IPS-20b (cell line): ENCODE results near the gene TMEM186.

Source experiments
- H3K27ac ChIP-seq: one replicate; pipeline ENCODE4 v1.5.1; 2013; ENCODE audit warnings: low read length
- H3K27me3 ChIP-seq: 2 replicates; pipeline ENCODE4 v1.6.1; 2013; ENCODE audit warnings: mild to moderate bottlenecking, low read length, inconsistent platforms; ENCODE audit not compliant: insufficient read depth
- H3K36me3 ChIP-seq: 2 replicates; pipeline ENCODE4 v1.6.1; 2013; ENCODE audit warnings: low read depth, mild to moderate bottlenecking, inconsistent platforms, low read length, moderate library complexity; ENCODE audit not compliant: insufficient read depth
- H3K4me1 ChIP-seq: 2 replicates; pipeline ENCODE4 v1.6.1; 2013; ENCODE audit warnings: mild to moderate bottlenecking, control low read depth, inconsistent platforms, low read length, moderate library complexity; ENCODE audit not compliant: insufficient read depth
- H3K4me3 ChIP-seq: 2 replicates; pipeline ENCODE4 v1.5.1; 2013; ENCODE audit warnings: mild to moderate bottlenecking, low read length, inconsistent platforms
- H3K9ac ChIP-seq: 2 replicates; pipeline ENCODE4 v1.6.1; 2013; ENCODE audit warnings: low read depth, mild to moderate bottlenecking, inconsistent platforms, low read length, moderate library complexity
- H3K9me3 ChIP-seq: 2 replicates; pipeline ENCODE4 v1.6.1; 2013; ENCODE audit warnings: mild to moderate bottlenecking, low read depth, low read length, inconsistent platforms; ENCODE audit not compliant: insufficient read depth

The TMEM186 gene

GRCh38 chr16:8764525-8765250, 32.8 kb downstream of the TMEM186 start:
- Histone ChIP-seq H3K9ac (no peak overlapping the region), H3K27ac (no peak overlapping the region), H3K4me3 (no peak overlapping the region), H3K27me3 (no peaks in the 10 kb centered on the region), H3K9me3 (no peaks in the 10 kb centered on the region), H3K4me1 (peaks cover 13% of the 10 kb centered on the region; the same call in 1 of the 2 replicates), H3K36me3 (no peaks in the 10 kb centered on the region; the same call in 1 of the 2 replicates)

DNA sequence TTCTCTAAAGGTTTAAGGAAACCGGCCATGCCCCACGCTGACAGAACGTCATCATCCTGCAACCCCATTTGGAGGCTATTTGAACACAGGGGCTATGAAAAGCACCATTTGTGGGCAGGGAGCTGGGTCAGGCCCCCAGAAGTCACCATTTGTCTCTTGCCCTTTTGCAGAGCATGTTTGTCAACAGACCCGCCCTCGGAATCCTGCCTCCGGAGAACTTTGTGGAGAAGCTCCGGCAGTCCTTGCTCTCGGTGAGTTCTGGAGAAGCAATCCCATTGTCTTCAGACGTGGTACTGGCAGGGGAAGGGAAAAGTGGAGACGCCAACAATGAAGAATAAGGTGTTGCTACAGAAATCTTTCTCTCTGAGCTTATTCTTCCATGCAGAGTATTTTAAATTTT, 33.5 kb downstream of the TMEM186 start:
- Histone ChIP-seq H3K27me3 (no peaks in the 10 kb centered on the region), H3K4me3 (no peak overlapping the region), H3K27ac (no peak overlapping the region), H3K9me3 (no peaks in the 10 kb centered on the region), H3K36me3 (no peaks in the 10 kb centered on the region; the same call in 1 of the 2 replicates), H3K9ac (0 out of 2 replicates have a peak overlapping the region, but pooled peaks have one; percentile 34), H3K4me1 (peaks cover 13% of the 10 kb centered on the region; the same call in 1 of the 2 replicates)

GRCh38 chr16:8763083-8763482, 34.4 kb downstream of the TMEM186 start:
- Histone ChIP-seq H3K27ac (no peak overlapping the region), H3K27me3 (no peaks in the 10 kb centered on the region)

DNA sequence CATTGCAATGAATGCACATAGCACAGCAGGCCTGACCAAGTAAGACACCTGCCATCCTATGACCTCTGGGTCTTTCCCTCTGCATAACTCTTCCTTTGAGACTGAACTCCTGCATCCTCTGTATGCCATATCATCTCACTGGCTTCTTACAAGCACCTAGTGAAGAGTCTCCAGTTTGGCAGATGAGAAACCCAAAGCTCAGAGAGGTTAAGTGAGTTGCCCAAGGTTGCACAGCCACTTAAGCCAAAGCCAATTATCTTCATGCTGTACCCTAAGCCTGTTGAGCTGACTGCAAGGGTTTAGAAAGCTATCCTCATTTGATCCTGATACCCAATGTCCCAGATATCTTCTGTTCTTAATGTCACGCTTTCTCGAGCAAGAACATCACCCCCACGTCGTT, 35.2 kb downstream of the TMEM186 start:
- Histone ChIP-seq H3K4me1 (peaks cover 13% of the 10 kb centered on the region; the same call in 1 of the 2 replicates), H3K36me3 (no peaks in the 10 kb centered on the region), H3K9me3 (no peaks in the 10 kb centered on the region), H3K4me3 (no peak overlapping the region), H3K9ac (no peak overlapping the region), H3K27me3 (no peaks in the 10 kb centered on the region), H3K27ac (no peak overlapping the region)

More at GRCh38 chr16:8763083-8763482, 34.4 kb downstream of the TMEM186 start:
- H3K36me3 ChIP-seq: no peaks in the 10 kb centered on the region; the same call in 1 of the 2 replicates
- H3K4me1 ChIP-seq: peaks cover 13% of the 10 kb centered on the region; the same call in 1 of the 2 replicates
- no peak overlapping the region for H3K4me3 ChIP-seq
- H3K9me3 ChIP-seq: no peaks in the 10 kb centered on the region
- H3K9ac ChIP-seq: no peak overlapping the region

DNA sequence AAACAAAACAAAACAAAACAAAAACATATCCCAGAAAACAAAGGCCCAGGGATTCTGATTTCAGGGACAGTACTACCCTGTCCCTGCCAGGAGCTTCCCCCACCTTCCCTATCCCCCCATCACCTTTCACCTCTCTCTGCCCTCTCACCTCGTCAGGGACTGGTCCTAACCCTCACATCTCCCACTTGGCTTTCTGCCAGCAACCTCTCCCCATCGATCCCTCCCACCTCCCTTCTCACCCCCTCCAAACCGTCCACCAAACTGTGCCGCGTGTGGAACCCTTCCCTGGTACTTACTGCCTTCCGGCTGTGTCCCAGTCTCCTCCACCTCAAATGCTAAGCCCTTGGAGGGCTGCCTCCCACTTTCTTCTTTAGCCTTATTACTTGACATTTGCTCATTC, 36.4 kb downstream of the TMEM186 start:
- no peaks in the 10 kb centered on the region for H3K36me3 ChIP-seq
- no peak overlapping the region for H3K27ac ChIP-seq
- no peaks in the 10 kb centered on the region for H3K27me3 ChIP-seq
- H3K4me3 ChIP-seq: no peak overlapping the region
- no peaks in the 10 kb centered on the region for H3K9me3 ChIP-seq
- peaks cover 13% of the 10 kb centered on the region; the same call in 1 of the 2 replicates for H3K4me1 ChIP-seq
- no peak overlapping the region for H3K9ac ChIP-seq

DNA sequence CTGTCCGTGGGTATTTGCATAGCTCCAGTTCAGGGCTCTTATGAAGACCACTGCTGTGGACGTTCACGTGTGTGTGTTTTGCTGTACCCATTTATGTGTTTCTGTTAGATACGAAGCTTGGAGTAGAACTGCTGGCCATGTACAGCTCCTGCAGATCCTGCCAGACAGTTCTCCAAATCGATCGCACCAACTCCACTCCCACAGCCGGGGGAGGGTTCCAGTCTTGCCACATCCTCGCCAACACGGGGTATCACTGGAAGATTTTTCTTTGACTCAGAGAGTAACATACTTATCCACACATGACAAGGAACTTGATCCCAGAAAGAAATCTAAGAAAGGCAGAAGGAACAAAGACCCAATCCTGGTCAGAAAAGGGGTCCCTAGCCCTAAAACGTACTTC, 37.4 kb downstream of the TMEM186 start:
- Histone ChIP-seq H3K4me3 (no peak overlapping the region), H3K9ac (no peak overlapping the region), H3K36me3 (no peaks in the 10 kb centered on the region), H3K27me3 (no peaks in the 10 kb centered on the region), H3K27ac (no peak overlapping the region), H3K4me1 (peaks cover 13% of the 10 kb centered on the region; the same call in 1 of the 2 replicates), H3K9me3 (no peaks in the 10 kb centered on the region)

DNA sequence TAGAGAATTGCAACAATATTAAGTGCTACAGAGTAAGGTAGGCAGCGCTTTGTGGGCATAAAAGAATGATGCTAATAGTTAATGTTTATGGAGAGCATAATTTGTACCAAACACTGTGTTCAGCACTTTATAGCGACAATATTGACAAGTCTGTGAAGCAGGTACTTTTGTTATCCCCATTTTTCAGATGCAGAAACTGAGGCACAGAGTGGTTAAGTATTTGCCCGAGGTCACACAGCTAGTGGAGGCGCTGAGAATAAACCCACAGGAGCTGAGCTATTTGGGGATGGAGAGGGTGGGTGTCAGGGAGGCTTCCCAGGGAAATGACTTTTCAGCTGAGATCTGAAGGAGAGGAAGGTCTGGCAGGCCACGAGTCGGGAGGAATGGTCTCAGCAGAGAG, 39.4 kb downstream of the TMEM186 start:
- Histone ChIP-seq H3K4me3 (no peak overlapping the region), H3K4me1 (no peaks in the 10 kb centered on the region), H3K27me3 (no peaks in the 10 kb centered on the region), H3K36me3 (no peaks in the 10 kb centered on the region), H3K9ac (no peak overlapping the region), H3K27ac (no peak overlapping the region), H3K9me3 (no peaks in the 10 kb centered on the region)

DNA sequence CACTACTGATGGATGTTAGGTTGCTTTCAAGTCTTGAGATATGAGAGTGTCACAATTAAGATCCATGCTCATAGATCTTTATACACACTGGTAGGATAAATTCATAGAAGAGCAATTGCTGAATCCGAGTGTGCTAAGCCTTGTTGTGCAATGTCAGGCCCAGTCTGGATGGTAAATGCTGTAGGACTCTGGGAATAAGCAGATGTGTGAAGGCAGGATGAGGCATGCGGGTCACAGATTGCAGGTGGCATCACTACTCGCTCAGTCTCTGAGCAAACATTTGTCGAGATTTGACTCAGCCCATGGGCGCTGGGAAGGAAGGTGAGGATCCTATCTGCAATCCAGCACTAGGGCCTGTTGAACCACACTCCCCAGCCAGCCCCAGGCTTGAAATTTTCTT, 40.7 kb downstream of the TMEM186 start:
- no peak overlapping the region for H3K9ac ChIP-seq
- no peaks in the 10 kb centered on the region for H3K4me1 ChIP-seq
- no peaks in the 10 kb centered on the region for H3K9me3 ChIP-seq
- H3K27ac ChIP-seq: no peak overlapping the region
- H3K4me3 ChIP-seq: no peak overlapping the region
- H3K36me3 ChIP-seq: no peaks in the 10 kb centered on the region
- H3K27me3 ChIP-seq: no peaks in the 10 kb centered on the region

GRCh38 chr16:8753416-8754054, 43.9 kb downstream of the TMEM186 start:
- H3K9me3 ChIP-seq: no peaks in the 10 kb centered on the region
- H3K9ac ChIP-seq: no peak overlapping the region
- no peaks in the 10 kb centered on the region for H3K27me3 ChIP-seq
- H3K27ac ChIP-seq: no peak overlapping the region
- H3K4me1 ChIP-seq: no peaks in the 10 kb centered on the region
- no peaks in the 10 kb centered on the region for H3K36me3 ChIP-seq
- no peak overlapping the region for H3K4me3 ChIP-seq

DNA sequence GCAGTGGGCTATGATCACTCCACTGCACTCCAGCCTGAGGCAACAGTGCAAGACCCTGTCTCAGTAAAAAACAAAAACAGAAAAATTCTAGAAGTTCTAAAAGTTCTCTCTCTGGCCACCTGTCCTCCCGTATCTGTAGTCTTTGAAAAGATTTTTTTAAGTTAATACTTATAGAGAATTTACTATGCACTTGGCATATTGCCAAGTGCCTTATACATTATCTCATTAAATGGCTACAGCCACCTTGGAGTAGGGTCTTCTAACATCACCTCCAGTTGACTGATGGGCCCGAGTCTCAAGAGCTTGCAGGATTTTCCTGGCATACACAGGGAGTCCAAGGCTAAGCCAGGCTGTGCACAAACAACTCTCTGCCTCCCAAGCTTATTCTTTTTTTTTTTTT, 44.7 kb downstream of the TMEM186 start:
- no peaks in the 10 kb centered on the region for H3K4me1 ChIP-seq
- no peaks in the 10 kb centered on the region for H3K27me3 ChIP-seq
- H3K4me3 ChIP-seq: no peak overlapping the region
- H3K36me3 ChIP-seq: no peaks in the 10 kb centered on the region
- no peak overlapping the region for H3K9ac ChIP-seq
- no peaks in the 10 kb centered on the region for H3K9me3 ChIP-seq
- no peak overlapping the region for H3K27ac ChIP-seq

GRCh38 chr16:8751481-8752311, 45.7 kb downstream of the TMEM186 start:
- H3K4me1 ChIP-seq: no peaks in the 10 kb centered on the region
- no peak overlapping the region for H3K4me3 ChIP-seq
- no peaks in the 10 kb centered on the region for H3K36me3 ChIP-seq
- no peaks in the 10 kb centered on the region for H3K9me3 ChIP-seq
- no peak overlapping the region for H3K9ac ChIP-seq
- no peaks in the 10 kb centered on the region for H3K27me3 ChIP-seq
- no peak overlapping the region for H3K27ac ChIP-seq
